Activated gamma-delta T cell treated with anti-CD3 and anti-CD28 coated beads, Interleukin-2, amount 50 U/mL, for 16 hours (primary cell): Measurements from ENCODE around the gene C7orf25.

Experiments
- DNase-seq: peaks from one replicate; pipeline ENCODE4 v3.0.0-alpha.2; 2020; ENCODE audit warnings: low read depth

Gene C7orf25

DNA sequence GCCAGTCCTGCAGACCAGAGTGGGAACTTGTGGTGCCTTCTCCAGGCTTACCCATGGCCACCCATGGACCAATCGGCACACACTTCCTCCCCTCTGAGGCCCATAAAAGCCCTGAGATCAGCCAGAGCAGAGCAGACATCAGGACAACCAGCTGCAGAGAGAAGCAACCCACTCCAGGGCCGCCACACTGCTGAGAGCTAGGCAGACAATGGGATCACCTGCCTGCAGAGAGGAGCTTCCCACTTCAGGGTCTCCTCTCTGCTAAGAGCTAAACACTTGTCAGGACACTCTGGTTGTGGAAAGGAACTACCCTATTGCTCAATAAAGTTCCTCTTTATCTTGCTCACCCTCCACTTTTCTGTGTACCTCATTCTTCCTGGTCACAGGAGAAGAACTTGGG is 34.0 kb downstream of the C7orf25 start:
- no peak for DNase-seq

DNA sequence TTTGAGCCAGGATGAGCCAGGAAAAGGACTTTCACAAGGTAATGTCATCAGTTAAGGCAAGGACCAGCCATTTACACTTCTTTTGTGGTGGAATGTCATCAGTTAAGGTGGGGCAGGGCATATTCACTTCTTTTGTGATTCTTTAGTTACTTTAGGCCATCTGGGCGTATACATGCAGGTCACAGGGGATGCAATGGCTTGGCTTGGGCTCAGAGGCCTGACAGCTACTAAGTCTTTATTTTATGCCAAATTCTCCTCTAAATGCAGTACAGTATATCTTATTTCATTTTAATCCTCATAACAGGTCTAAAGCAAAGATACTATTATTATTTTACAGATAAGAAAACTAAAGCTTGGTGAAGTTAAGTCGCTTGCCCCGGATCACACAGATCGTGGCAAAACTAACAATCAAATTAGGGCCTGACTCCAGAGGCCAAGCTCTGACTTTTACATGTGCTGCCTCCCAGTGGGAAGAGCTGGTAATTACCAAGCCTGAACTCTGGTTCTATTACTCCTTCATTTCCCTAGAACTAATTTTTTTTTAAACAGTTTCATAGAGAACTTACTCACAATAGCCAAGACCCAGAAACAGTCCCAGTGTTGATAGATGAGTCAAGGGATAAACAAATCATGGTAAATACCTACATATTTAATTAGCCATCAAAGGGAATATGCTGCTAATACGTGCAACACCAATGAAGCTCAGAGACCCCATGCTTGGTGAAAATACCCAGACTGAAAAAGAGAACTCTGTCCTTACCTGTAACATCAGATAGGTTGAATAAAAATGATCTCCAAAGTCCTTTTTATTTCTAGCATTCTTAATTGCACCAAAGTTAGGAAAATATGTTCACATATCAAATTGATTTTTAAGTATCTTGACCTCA is 35.4 kb downstream of the C7orf25 start:
- DNase-seq, result no peak

DNA sequence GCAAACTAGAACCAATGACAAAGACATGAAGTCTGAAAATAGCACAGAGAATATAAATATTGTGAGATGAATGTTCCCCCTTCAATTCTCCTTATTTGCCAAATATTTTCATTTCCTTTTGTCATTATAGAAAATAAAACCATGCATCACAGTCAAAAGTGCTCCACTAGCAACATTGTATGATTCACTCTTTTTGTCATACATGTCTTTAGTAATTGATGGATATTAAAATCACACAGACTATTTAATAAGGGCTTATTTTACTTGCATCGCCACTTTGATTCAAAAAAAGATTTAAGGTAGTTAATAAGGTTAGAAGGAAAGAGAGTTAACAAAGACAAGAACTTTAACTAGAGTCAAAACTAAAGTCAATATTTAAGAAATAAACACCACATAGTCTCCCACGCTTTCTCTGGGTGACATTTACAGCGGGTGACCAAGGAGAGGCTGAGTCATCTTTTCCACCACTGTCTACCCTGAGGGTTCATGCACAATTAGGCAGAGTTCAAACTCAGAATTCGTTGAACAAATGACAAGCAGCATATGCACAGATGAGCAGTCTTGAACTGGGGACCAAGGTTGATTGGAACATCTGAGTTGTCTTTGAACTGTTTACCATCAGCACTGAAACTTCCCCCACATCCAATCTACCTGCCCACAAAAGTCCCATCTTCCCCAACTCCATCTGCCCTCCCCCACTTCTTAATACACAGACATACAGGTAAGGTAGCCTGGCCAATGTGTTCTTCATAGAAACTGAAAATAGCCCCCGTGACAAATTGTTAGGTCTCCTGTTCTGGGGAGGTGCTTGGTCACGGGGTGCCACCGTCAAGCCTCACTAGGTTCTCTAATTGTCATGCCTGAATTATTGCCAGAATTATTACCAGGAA is 42.5 kb downstream of the C7orf25 start:
- DNase-seq, result no peak

- no peak for DNase-seq
These were observed 43.4 kb downstream of the C7orf25 start for GRCh38 chr7:42868480-42868879.
